GM19438 (cell line): Measurements from ENCODE around the gene TMCO6.
"Not testable (repeated sequence)": the region's sequence is repeated elsewhere in the genome, so short reads cannot be mapped to it uniquely, and the experiment has no call there.

Experiments used
- ATAC-seq: cut with Tn5 transposase; IDR thresholded peaks from one replicate; pipeline ENCODE4 v1.9.1; 2021; ENCODE audit warnings: low read depth; ENCODE audit not compliant: unreplicated experiment

The TMCO6 gene

DNA sequence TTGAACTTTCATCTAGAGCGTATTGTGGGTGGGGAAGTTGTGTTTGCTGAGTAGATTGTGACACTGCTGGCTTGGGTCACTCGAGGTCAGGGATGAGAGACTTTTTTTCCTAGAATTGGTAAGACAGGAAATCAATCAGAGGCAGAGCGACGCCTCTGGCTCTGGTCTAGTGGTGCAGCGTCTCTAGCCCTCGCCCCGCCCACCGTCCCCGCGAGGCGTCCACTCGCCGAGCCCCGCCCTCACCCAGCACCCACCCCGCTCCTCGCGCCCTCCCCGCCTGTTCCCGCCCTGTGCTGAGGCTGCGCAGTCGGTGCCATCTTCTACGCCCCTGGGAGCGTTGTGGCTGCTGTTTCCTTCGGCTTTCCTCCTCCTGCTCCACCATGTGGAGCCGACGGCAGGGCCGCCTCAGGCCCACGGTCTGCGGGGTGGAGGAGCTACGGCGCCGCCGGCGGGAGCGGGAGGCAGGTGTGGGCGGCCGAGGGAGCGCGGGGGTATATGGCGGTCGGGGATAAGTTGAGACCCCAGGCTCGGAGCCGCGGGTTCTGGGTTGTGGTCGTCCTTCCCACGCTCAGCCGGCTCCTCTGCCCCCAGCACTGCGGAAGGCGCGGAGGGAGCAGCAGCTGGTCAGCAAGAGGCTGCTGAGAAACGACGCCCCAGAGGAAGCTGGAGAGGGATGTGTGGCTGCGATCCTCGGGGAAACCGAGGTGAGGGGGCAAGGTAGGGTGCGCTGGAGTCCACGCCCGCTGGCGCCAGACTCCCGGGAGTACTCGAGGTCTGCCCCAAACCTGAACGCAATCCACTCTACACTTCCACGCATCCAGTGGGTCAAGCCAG, at the start of gene TMCO6:
Gene TMCO6, plus strand, starts transcription at position 304 of the 834 bp plus-strand sequence. Its CDS starts 77 bp downstream, at position 381.
- peak; percentile 88 for ATAC-seq

DNA sequence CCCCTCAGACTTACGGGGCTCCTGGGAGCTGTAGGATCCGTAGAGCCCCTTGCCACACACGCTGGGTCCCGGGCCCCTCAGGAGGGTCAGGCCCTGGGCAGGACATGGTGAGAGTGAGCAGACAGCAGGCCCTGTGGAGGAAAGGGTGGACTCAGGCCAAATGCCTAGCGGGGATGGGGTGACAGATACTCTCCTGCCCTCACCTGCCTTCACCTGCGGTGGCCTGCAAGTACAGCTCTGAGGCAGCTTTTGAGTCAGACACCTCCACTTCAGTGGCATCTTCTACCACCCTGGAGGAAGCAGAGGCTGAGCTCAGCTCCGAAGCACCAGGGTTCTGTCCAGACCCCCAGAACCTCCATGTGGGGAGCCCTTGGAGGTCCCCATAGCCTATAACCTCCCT, 48.4 kb upstream of the TMCO6 start:
- ATAC-seq, result no peak

DNA sequence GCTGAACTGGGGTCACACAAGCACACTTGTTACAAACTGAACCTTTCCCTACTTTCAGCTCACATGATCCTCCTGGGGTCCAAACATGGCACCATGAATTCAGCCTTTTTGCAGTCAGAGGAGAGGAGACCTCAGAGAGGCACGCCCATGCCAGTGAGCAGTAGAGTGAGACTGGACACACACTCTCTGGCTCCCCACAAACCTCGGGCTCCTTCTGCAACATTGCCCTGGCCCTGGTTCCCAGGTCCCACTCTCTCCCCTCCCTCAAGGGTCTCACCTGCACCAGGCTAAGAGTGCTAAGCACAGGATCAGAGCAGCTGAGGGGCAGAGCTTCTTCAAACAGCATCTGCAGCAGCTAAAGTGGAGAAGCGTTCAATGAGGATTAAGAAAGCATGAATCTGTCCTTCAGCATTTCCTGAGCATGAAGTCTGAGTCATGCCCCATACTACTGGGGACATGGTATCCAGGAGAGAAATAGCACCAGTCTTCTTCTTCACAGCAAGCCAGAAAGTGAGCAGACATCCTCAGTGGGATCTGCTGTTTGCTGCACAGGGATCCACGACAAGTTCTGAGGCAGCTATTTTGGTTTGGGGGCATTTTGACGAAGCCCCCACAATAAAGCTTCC, 47.4 kb upstream of the TMCO6 start:
- no peak for ATAC-seq

DNA sequence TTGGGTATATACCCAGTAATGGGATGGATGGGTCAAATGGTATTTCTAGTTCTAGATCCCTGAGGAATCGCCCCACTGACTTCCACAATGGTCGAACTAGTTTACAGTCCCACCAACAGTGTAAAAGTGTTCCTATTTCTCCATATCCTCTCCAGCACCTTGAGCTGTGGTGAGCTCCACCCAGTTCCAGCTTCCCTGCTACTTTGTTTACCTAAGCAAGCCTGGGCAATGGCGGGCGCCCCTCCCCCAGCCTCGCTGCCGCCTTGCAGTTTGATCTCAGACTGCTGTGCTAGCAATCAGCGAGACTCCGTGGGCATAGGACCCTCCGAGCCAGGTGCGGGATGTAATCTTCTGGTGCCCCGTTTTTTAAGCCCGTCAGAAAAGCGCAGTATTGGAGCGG, 46.2 kb upstream of the TMCO6 start:
- not testable (repeated sequence) for ATAC-seq

DNA sequence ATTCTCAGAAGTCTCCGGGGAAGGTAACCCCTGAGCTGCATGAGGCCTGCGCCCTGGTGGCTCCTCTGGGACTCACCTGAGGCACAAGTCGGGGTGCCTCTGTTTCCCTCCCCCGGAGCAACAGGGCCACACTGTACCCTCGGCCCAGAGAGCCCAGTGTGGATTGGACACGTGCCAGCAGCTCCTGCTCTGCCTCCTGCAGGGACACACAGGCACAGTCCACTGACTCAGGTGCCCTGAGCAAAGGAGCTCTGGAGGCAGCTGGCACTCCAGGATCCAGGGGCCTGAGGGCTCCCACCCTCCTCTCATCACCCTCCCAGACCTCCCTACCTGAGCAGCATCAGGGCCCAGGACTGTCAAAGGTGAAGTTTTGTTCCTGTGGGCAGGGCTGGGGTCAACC, 45.1 kb upstream of the TMCO6 start:
- ATAC-seq, result no peak

DNA sequence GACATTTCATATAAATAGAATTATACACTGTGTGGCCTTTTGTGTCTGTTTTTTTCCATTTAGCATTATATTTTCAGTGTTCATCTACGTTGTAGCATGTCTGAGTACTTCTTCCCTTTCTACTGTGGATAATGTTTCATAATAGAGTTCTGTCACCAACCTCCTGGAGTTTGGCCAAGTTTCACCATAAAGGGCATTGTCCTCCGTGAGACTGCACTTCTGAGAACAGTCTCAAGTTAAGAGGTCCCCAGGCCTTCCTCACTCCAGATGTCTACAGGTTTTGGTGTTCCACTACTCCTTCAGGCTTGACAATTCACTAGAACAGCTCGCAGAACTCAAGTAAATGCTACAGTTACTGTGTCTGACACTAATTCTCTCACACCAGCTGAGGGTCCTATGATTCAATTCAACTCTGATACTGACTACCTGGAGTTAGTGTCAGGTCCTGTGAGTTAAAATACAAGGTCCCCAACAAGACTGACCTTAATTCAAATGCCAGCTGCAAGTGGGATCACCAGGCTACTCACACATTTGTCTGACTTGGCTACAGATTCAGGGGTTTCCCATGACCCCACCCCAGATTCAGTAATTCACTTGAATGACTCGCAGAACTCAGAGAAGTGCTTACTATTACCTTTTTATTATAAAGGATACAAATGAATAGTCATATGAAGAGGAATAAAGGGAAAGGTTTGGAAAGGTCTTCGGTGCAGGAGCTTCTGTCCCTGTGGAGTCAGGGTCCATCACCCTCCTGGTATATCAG, 43.5 kb upstream of the TMCO6 start:
- ATAC-seq, result no peak

DNA sequence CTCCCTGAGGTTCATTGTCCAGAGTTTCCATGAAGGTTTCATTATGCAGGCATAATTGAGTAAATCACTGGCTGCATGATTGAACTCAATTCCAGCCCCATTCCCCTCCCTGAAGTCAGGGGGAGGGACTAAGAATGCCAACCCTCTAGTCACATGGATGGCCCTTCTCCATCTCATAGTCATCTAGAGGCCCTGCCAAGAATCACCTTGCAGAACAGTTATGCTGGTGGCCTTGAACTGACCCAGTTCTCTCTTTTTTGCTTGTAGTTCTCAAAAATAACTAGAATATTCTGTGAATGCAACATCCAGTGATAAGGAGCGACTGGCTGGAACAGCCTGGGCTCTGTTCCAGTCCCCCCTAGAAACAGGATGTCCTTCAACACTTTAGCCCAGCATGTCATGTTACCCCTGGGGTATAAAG, 42.9 kb upstream of the TMCO6 start:
- no peak for ATAC-seq

DNA sequence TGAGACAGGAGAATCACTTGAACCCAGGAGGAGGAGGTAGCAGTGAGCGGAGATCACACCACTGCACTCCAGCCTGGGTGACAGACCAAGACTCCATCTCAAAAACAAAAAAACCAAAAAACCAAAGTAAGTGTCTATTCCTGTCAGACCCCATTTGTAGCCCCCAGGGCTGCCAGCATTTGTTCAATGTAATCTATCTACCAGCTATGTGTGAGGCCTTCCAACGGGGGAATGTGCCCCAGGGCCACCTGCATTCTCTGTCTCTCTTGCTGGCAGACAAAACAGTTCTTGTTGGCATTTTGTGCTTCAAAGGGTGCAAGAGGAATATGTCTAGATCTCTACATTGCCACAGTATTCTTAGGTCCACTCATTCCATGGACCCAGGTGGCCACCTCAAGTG, 40.4 kb upstream of the TMCO6 start:
- no peak for ATAC-seq

DNA sequence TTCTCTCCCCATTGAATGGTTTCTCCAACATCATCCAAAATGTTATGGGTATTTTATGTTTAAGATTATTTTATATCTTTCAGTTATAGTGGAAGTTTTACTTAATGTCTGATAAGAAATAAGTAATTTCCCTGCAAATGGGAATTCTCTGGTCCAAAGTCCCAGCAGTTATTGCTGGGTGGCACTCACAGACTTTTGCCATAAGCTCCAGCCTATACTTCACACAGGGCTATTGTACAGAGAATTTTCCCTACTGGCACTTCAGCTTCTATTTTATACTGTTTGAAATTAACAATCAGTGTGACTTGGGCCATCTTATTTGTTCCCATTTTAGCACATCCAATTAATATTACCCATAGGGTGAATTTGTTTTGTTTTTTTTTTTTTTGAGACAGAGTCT, 39.2 kb upstream of the TMCO6 start:
- no peak for ATAC-seq

DNA sequence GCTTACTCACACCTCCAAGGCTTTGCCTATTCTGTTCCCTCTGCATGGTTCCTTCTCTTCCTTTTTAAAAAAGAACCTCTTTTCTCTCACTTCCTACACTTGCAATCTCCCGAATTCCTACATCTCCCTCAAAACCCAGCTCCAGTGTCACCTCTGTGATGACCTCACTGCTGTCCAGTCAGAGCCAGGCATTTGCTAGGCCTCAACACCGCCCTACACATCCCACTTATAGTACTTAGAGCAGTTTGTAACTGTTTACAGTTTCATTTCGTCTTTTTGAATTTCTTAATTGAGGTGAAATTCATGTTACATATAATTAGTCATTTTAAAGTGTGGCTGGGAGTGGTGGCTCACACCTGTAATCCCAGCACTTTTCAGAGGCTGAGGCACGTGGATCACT, 37.1 kb upstream of the TMCO6 start:
- no peak for ATAC-seq

DNA sequence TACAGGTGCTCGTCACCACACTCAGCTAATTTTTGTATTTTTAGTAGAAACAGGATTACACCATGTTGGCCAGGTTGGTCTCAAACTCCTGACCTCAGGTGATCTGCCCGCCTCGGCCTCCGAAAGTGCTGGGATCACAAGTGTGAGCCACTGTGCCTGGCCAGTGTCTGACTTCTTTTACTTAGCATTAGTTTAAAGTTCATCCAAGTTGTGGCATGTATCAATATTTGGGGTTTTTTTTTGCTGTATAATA, 35.9 kb upstream of the TMCO6 start:
- not testable (repeated sequence) for ATAC-seq

DNA sequence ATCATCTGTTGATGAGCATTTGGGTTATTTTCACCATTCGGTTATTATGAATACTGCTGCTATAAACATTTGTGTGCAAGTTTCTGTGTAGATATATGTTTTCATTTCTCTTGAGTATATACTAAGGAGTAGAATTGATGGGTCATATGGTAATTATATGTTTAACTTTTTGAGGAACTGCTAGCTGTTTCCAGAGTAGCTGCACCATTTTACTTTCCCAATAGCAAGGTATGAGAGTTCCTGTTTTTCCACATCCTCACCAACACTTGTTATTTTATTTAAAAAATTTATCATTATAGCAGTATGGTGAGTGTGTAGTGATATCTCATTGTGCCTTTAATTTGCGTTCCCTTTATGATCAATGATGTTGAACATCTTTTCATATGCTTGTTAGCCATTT, 35.5 kb upstream of the TMCO6 start:
- ATAC-seq, result no peak

DNA sequence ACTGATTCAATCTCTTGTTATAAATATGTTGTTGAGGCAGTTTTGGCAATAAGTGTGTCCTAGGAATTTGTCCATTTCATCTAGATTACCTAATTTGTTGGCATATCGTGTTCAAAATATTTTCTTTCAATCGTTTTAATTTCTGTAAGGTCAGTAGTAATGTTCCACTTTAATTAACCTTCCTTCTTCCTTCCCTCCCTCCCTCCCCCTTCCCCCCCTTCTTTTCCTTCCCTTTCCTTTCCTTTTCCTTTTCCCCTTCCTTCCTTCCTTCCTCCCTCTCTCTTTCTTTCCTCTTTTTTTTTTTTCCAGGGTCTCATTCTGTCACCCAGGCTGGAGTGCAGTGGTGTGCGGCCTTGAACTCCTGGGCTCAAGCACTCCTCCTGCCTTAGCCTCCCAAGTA, 33.4 kb upstream of the TMCO6 start:
- no peak for ATAC-seq

DNA sequence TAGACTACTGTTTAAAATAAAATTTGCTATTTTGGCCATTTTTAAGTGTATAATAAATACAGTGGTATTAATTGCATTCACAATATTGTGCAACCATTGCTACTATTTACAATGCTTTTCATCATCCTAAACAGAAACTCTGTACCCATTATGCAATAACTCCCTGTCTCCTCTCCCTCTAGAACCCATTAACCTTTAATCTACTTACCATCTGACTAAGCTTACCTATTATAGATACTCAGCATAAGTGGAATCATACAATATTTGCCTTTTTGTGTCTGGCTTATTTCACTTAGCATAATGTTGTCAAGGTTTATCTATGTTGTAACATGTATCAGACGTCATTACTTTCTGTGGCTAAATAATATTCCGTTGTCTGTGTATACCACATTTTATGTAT, 32.2 kb upstream of the TMCO6 start:
- ATAC-seq, result no peak

DNA sequence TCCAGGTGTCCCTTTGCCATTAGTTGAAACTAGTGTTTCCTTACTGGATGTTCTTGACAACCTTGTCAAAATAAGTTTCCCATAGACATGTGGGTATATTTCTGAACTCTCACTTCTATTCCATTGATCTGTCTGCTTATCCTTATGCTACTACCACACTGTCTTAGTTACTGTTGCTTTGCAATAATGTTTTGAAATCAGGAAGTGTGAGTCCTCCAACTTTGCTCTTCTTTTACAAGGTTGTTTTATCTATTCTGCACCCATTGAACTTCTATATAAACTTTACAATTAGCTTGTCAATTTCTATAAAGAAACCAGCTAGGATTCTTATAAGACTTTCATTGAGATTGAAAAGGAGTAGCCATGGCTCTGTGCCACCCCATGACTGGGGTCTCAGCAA, 30.5 kb upstream of the TMCO6 start:
- ATAC-seq, result no peak

DNA sequence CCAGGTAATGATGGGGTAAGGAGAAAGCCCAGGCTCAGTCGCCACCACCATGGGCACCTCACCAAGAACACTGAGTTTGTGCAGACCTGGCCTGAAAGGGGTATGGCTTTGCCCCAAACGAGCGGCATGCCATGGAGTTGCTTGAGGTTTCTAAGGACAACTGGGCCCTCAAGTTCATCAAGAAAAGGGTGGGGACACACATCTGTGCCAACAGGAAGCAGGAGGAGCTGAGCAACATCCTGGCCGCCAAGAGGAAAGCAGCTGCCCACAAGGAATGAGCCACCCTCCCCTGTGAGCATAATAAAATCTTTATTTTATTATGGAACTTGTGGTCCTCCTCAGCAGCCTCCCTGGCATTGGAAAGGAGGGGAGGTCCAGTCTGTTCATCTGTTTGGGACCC, 30.1 kb upstream of the TMCO6 start:
- no peak for ATAC-seq

DNA sequence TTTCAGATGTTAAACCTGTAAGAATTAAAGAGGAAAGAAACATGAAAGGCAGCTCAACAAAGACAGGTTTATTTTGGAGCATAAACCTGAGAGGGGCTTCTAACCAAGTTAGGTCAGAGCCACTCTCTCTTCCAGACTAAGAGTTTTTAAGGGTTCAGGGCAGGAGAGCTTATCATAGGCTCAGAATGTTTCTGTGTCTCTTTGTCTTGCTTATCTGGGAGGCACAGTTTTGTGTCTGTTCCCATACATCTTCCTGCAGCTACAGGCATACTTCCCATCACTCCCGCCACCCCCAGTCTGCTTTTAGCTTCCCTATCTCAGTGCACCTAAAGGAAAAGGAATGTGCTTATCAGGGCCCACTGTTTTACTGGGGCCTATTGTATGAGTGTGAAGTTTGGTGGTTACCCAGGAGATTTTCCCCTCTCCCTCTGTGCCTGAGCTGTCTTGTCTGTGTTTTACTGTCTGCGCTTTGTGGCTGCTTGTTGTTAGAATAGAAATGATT, 28.2 kb upstream of the TMCO6 start:
- ATAC-seq, result no peak

DNA sequence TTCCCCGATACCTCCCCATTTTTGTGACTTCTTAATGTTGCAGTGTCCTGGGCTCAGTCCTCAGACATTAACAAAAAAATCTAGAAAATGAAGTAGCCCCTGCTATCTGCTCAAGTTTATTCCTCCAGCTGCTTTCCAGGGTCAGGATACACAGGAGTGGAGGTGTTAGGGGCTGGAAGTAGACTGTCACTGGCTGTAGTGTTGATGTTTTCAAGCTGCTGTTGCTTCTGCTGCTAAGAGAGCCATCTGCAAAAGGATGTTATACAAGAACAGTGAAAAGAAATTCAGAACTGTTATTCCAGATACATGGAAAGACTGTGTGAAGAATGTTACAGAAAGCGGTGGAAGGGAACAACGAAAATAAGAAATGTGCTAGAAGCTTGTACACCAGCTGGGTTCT, 16.9 kb upstream of the TMCO6 start:
- no peak for ATAC-seq

DNA sequence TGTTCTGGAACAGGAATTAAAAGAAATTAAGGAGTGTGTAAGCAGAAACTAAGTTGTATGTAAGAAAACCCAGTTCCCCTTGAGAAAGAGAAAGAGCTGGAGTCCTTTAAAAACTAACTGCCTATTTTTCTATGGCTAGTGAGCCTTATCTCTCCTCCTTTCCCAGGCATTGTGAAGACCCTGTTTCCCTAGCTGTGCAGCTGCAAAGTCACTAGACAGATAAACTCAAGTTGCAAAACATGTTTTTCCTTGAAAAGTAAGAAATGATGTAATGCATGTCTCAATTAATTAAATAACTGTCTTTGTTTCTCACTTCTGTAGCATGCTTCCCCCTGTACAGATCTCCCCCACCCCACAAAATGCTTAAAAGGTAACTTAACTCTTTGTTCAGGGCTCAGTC, 16.2 kb upstream of the TMCO6 start:
- ATAC-seq, result not testable (repeated sequence)

DNA sequence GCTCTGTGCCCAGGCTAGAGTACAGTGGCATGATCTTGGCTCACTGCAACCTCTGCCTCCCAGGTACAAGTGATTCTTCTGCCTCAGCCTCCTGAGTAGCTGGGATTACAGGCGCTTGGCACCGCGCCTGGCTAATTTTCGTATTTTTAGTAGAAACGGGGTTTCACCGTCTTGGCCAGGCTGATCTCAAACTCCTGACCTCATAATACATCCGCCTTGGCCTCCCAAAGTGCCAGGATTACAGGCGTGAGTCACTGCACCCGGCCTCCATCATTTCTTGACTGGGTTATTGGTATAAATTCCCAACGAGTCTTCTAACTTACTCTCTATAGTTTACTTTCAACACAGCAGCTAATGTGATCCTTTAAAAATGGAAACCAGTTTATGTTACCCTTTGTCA, 14.4 kb upstream of the TMCO6 start:
- not testable (repeated sequence) for ATAC-seq

DNA sequence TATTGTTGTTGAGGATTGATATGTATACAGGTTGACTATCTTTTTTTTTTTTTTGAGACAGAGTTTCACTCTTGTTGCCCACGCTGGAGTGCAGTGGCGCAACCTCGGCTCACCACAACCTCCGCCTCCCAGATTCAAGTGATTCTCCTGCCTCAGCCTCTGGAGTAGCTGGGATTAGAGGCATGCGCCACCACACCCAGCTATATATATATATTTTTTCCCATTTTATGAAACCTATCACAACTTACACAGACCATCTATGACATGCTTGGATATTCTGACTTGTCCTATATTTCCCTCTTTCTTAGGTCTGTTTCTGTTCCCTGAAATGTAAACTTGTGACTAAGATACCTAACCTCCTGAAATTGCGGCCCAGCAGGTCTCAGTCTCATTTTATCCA, 11.3 kb upstream of the TMCO6 start:
- ATAC-seq, result no peak

DNA sequence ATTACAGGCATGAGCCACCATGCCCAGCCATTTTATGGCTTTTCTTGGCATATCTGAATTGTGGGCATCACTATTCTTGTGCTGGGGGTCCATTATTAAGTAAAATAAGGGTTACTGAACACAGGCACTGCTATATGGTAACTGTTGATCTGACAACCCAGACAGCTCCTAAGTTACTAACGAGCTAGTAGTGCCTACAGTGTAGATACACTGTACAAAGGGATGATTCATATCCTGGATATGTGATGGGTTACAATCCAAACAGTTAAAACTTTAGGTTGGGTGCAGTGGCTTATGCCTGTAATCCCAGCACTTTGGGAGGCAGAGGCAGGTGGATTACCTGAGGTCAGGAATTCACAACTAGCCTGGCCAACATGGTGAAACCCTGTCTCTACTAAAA, 10.5 kb upstream of the TMCO6 start:
- ATAC-seq, result no peak
